Measurements from ENCODE around the gene AXIN1.

DNA sequence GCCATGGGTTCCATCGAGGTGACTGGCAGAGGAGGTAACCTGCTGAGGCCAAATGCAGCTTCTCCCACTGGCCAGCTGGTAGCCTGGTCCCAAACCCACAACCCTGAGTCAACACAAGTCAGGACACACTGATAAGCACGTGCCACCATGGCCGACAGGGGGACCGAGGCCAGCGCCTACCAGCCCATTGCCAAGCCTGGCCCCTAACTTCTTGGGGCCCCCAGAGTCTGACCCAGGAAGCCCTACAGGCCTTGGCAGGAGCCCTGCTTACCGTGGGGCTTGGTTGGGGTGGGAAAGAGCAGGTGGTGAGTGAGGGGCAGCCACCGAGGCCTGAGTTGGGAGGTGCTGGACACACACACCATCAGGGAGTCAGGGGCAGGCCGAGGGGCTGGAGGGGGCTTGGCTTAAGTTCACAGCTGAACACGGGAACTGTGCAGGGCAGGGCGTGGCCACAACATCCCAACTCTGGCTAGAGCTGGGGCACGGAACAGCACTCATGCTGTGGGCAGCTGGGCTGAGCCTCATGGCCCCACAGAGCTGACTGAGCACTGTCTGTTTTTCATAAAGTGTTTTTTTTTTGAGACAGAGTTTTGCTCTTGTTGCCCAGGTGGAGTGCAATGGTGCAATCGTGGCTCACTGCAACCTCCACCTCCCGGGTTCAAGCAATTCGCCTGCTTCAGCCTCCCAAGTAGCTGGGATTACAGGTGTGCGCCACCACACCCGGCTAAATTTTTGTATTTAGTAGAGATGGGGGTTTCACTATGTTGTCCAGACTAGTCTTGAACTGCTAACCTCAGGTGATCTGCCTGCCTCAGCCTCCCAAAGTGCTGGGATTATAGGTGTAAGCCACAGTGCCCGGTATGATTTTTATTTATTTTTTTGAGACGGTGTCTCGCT lies 12.3 kb upstream of the AXIN1 start:
- no peak for TF ChIP-seq EP300 (IDR thresholded peaks at IDR 0.05; ENCODE audit: borderline replicate concordance)
- TF ChIP-seq, protein P1, sequence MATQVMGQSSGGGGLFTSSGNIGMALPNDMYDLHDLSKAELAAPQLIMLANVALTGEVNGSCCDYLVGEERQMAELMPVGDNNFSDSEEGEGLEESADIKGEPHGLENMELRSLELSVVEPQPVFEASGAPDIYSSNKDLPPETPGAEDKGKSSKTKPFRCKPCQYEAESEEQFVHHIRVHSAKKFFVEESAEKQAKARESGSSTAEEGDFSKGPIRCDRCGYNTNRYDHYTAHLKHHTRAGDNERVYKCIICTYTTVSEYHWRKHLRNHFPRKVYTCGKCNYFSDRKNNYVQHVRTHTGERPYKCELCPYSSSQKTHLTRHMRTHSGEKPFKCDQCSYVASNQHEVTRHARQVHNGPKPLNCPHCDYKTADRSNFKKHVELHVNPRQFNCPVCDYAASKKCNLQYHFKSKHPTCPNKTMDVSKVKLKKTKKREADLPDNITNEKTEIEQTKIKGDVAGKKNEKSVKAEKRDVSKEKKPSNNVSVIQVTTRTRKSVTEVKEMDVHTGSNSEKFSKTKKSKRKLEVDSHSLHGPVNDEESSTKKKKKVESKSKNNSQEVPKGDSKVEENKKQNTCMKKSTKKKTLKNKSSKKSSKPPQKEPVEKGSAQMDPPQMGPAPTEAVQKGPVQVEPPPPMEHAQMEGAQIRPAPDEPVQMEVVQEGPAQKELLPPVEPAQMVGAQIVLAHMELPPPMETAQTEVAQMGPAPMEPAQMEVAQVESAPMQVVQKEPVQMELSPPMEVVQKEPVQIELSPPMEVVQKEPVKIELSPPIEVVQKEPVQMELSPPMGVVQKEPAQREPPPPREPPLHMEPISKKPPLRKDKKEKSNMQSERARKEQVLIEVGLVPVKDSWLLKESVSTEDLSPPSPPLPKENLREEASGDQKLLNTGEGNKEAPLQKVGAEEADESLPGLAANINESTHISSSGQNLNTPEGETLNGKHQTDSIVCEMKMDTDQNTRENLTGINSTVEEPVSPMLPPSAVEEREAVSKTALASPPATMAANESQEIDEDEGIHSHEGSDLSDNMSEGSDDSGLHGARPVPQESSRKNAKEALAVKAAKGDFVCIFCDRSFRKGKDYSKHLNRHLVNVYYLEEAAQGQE (IDR thresholded peaks at IDR 0.05; ENCODE audit: low read depth): no peak
- TF ChIP-seq TEAD4 (IDR thresholded peaks at IDR 0.05): no peak

Data from Ishikawa (cell line).